HG02943 (cell line): ENCODE results near the gene MTHFD2L.
"Not testable (repeated sequence)": the region's sequence is repeated elsewhere in the genome, so short reads cannot be mapped to it uniquely, and the experiment has no call there.

Source experiments
- ATAC-seq: cut with Tn5 transposase; IDR thresholded peaks from one replicate; pipeline ENCODE4 v1.9.1; 2021; ENCODE audit warnings: mild to moderate bottlenecking, low read depth, moderate library complexity; ENCODE audit not compliant: unreplicated experiment

The MTHFD2L gene

DNA sequence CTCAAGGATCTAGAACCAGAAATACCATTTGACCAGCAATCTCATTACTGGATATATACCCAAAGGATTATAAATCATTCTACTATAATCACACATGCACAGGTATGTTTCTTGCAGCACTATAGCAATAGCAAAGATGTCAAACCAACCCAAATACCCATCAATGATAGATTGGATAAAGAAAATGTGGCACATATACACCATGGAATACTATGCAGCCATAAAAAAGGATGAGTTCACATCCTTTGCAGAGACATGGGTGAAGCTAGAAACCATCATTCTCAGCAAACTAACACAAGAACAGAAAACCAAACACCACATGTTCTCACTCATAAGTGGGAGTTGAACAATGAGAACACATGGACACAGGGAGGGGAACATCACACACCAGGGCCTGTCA, 25.7 kb upstream of the MTHFD2L start:
- not testable (repeated sequence) for ATAC-seq

DNA sequence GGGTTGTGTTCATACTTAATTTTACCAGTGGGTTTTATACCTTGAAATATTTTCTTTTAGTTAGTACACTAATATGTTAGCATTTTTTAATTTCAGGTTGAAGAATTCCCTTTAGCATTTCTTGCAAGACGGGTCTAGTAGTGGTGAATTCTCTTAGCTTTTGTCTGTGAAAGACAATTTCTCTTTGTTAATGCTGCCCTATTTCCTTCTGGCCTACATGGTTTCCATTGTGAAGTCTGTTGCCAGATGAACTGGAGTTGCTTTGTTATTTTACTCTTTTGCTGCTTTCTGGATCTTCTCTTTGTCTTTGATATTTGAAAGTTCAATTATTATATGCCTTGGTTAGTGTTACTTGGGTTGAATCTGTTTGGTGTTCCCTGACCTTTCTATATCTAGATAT, 25.0 kb upstream of the MTHFD2L start:
- ATAC-seq = no peak

GRCh38 chr4:74133786-74134499, 24.0 kb upstream of the MTHFD2L start:
- peak; percentile 74 for ATAC-seq

- no peak for ATAC-seq
Measured at GRCh38 chr4:74134500-74134852, 23.4 kb upstream of the MTHFD2L start.

GRCh38 chr4:74146581-74147129, 11.3 kb upstream of the MTHFD2L start:
- no peak for ATAC-seq

- ATAC-seq = no peak
Measured at GRCh38 chr4:74148205-74148604, 9.7 kb upstream of the MTHFD2L start.

- no peak for ATAC-seq
Measured at GRCh38 chr4:74152836-74153235, 5.1 kb upstream of the MTHFD2L start.

- no peak for ATAC-seq
Measured at GRCh38 chr4:74156521-74156920, 1.4 kb upstream of the MTHFD2L start.

DNA sequence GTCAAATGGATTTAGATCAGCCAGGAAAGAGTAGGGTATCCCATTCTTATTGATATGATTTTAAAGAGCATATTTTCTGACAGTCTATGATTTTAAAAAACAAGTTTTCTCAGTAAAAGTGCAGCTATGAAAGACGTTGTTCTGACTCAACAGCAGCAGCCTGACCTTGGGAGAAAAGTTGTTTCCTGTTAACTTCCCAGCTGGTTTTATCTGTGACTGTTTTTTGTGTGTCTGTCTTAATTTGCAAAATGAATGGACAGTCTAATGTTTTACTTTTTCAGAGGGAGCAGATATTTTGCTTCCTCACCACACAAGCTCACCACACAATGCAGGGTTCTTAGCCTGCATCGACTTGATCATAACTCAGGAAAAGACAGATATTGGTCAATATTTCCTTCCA, 764 bp upstream of the MTHFD2L start:
- no peak for ATAC-seq

DNA sequence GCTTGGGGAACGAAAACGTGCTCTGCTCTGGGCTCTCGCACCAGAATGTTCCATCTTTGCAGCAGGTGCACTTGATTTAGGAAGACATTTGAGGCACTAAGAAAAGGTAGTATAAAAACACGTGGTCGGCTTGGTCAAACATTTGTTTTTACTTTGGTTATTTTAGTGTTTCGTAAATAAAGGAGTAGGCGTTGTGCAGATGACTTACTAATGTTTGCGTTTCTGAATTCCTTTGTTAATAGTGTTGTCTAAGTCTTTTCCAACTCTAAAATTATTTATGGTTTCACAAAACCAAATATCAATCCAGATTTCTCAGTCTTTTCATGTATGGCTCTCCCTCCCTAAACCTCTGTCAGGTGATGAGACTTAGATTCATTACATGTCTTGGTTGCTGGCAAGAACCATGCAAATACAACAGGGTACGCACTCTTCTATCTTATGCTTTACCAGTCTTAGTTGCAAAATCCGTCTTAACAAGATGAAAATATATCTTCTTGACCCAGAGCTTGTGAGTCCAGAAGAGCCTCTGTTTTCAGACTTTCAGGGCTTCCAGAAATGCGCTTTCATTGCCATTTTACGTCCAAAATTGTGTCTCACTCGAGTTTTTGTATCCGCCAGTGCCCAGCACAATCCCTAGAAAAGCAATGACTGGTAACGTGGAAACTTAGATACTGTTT, 686 bp downstream of the MTHFD2L start:
- ATAC-seq = no peak

DNA sequence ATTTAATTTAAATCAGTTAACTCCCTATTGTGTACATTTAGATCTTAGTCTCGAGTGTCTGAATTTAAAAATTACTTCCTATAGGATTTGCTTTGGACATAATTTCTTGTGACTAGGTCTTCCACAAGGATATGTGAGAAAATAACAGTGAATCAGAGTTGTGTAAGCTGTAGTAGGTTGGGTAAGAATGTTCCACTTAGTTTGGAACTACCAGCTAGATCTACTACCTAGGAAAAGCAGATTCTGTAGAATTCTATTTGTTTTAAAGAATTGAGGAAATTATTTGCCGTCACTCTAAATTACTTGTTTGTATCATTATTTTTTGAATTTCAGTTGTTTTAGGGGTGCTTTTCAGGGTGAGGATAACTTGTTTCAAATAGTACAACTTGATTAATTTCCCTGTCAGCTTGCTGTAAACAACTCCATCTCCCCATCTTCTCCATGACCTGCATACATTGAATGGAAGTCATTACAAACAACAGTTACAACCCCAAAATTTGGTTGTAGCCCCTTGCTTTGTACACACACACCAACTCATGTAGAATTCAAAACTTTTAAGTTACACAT, 1.3 kb downstream of the MTHFD2L start:
- no peak for ATAC-seq

DNA sequence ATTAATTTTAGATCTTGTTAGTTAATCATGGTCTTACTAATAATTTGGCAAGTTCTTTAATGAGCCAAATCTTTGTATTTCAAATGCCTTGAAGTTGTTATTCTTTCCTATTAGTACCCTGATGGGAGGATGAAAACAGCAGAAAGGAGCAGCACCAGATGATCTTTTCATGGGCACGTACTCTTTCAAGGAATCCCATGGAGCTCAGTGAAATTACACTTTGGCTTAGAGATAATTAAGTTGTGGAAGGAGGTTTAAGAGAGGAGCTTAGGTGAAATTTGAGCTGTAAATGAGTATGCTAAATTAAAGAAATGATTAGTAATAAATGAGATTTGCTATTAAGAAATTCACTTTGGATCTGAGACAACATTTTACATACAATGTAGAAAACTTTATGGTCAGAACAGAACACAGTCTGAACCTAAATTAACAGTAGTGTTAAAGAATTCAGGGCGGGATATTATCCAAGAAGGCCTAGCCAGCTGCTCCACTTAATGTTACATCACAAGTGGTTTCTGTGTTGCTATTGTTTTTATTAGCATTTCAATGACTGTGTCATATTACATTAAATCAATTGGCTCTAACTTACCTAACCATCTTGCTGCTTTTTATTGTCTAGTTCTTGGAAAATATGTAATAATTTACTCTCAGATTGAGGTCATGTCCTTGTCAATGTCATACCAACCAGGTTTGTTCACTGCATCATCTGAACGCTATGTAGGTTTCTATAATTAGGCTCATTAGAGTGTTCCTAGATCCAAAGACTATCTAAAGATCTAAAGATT, 3.9 kb downstream of the MTHFD2L start:
- no peak for ATAC-seq

- ATAC-seq = no peak
Measured at GRCh38 chr4:74166135-74166534, 8.2 kb downstream of the MTHFD2L start.

GRCh38 chr4:74166818-74167217, 8.9 kb downstream of the MTHFD2L start:
- no peak for ATAC-seq

DNA sequence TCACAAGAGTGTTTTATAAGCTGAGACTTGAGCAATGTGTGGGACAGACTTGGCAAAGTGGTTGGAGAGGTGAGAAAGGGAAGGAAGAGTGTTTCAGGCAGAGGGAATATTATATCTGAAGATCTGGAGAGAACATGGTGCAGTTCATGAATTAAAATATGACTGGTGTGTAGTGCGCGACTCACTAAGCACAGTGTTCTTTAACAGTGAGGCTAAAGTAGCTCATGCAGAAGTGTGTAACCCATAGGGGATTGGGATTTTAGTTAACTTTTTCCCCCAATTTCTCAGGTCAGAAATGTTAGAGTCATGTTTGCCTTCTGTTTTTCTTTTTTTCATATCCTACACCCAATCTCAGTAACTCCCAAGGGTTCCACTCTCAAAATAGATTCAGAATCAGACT, 9.7 kb downstream of the MTHFD2L start:
- ATAC-seq = no peak

GRCh38 chr4:74168841-74169240, 10.9 kb downstream of the MTHFD2L start:
- ATAC-seq = no peak

DNA sequence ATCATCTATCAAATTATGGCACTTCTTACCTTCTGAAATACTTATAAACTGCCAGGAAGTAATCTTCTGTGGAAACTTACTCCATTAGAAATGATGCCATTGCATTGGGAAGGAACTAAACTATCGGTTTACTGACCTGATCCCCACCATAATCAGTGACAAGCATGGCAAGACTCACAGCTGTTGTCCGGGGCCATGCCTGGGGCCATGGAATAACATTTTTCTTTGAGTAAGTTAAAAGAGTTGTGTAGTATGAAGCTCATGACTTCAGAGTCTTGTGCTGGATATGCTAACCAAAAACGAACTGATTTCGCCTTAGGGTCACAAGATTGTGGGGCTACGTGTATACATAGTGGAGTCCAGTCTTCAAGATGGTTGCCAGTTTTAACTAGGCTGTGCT, 15.4 kb downstream of the MTHFD2L start:
- ATAC-seq = no peak

DNA sequence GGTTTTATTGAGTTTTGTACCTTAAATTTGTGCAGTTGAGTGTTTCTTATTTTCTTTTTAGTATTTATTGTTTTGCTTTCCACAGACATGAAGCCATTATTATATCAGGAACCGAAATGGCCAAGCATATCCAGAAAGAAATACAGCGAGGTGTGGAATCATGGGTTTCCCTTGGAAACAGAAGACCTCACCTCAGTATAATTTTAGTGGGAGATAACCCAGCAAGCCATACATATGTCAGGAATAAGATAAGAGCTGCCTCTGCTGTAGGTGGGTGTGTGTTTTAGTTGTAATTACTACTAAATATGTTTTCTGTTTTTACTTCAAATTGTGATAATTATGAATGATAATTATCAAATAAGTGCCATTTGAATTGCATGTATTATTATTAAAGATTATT, 16.5 kb downstream of the MTHFD2L start:
- ATAC-seq = no peak

- no peak for ATAC-seq
Measured at GRCh38 chr4:74174941-74175340, 17.0 kb downstream of the MTHFD2L start.

DNA sequence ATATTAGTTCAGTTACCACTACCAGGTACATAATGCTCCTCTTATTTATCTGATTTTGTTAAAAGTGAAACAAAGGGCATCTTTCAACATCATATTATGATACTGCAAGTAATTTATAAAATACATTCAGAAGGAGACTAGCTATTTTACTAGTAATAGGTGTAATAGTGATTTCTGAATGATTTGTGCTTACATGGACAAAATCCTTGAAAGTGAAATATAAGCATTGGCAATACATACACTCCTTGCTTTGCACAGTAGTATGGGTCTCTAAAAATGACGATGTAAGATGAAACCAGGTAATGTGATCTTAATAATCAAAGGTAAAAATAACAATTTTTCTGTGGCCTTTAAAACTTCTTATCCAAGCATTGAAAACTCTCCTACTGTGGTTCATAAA, 17.5 kb downstream of the MTHFD2L start:
- no peak for ATAC-seq

DNA sequence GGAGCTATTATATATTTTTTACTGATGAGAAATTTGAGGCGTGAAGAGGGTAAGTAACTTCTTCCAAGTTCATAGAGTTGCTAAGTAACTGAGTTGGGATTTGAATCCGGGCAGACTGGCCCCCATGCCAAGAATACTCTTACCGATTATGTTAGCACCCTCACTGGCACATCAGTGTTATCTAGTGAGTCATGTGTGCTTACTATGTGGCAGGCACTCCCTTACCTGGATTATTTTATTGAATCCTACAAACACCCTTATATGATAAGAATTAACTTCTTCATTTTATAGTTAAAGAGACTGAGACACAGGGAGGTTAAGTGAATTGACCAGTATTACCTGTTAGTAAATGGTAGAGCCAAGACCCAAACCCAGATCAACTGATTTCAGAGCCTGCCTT, 20.9 kb downstream of the MTHFD2L start:
- ATAC-seq = no peak
